Mucosa of rectum (tissue), 2 donors: ENCODE data around the gene FAM187B.

ENCODE experiments used
- H3K27ac ChIP-seq, 2 donors: one replicate each; pipeline ENCODE4 v1.7.0; 2013; ENCODE audit warnings: inconsistent platforms in 2 of 2, low read depth in 2 of 2, low read length in 2 of 2
- H3K27me3 ChIP-seq, 2 donors: one replicate each; pipeline ENCODE4 v1.7.0; 2013; ENCODE audit warnings: low read length in 2 of 2; ENCODE audit not compliant: control insufficient read depth in 2 of 2, insufficient read depth in 2 of 2
- H3K36me3 ChIP-seq, 2 donors: one replicate each; pipeline ENCODE4 v1.7.0; 2013; ENCODE audit warnings: low read length in 2 of 2; ENCODE audit not compliant: control insufficient read depth in 2 of 2, insufficient read depth in 2 of 2
- H3K4me1 ChIP-seq, 2 donors: one replicate each; pipeline ENCODE4 v1.7.0; 2013; ENCODE audit warnings: low read length in 2 of 2, mild to moderate bottlenecking in 1 of 2; ENCODE audit not compliant: control insufficient read depth in 2 of 2, insufficient read depth in 2 of 2
- H3K4me3 ChIP-seq, 2 donors: one replicate each; pipeline ENCODE4 v1.7.0; 2013; ENCODE audit warnings: low read length in 2 of 2
- H3K9ac ChIP-seq, 2 donors: one replicate each; pipeline ENCODE4 v1.7.0; 2013; ENCODE audit warnings: low read length in 2 of 2, low read depth in 1 of 2, mild to moderate bottlenecking in 1 of 2
- H3K9me3 ChIP-seq, 2 donors: one replicate each; pipeline ENCODE4 v1.7.0; 2013; ENCODE audit warnings: low read length in 2 of 2; ENCODE audit not compliant: control insufficient read depth in 2 of 2
- donor health status: healthy.
- donor health status: Normal muscosa, but diverticular disease.

Gene FAM187B

GRCh38 chr19:35211545-35212230 lies 16.9 kb downstream of the FAM187B start:
- H3K27me3 ChIP-seq: no peaks in the 10 kb centered on the region
- peak overlapping the region in 1 of 2 donors; percentile 24 for H3K9ac ChIP-seq
- no peaks in the 10 kb centered on the region for H3K9me3 ChIP-seq
- H3K27ac ChIP-seq: peak overlapping the region; percentile 70 to 79
- H3K36me3 ChIP-seq: no peaks in the 10 kb centered on the region
- peaks cover 15 to 19% of the 10 kb centered on the region in 2 donors for H3K4me1 ChIP-seq
- H3K4me3 ChIP-seq: no peak overlapping the region

DNA sequence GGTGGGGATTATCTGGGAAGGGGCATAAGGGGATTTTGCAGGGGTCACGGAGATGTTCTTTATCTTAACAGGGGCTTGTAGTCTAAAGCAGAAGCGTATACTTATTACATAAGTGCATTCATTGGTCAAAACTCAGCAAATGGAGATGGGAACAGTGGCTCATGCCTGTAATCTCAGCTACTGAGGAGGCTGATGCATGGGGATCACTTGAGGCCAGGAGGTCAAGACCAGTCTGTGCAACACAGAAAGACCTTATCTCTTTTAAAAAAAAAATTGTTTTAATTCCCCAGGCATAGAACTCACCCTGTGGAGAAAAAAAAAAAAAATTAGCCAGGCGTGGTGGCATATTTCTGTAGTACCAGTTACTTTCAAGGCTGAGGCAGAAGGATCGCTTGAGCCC lies 18.9 kb downstream of the FAM187B start:
- Histone ChIP-seq H3K27ac (no peak overlapping the region), H3K27me3 (no peaks in the 10 kb centered on the region)

DNA sequence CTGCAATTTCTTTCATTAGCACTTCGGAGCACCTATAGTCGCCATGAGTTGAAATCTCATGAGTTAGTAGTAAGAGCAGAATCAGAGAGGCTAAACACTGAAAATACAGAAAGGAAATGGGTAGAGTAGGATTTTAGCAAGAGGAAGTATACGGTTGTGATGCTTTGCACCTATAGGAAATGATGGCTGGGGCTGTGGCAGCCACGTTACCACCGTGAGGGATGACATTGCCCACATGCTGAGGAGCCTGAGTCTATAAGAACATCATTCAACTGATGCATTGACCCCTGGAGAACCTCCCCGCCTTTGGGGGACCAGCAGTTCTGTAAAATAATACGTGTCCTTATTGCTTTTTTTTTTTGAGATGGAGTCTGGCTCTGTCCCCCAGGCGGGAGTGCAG lies 20.4 kb downstream of the FAM187B start:
- no peak overlapping the region for H3K27ac ChIP-seq
- H3K9me3 ChIP-seq: no peaks in the 10 kb centered on the region
- H3K9ac ChIP-seq: no peak overlapping the region
- no peaks in the 10 kb centered on the region for H3K27me3 ChIP-seq
- peaks cover 0 to 14% of the 10 kb centered on the region in 2 donors for H3K4me1 ChIP-seq
- no peak overlapping the region for H3K4me3 ChIP-seq
- H3K36me3 ChIP-seq: no peaks in the 10 kb centered on the region

More for the DNA sequence above, 18.9 kb downstream of the FAM187B start:
- H3K9ac ChIP-seq: no peak overlapping the region
- H3K4me3 ChIP-seq: no peak overlapping the region
- H3K9me3 ChIP-seq: no peaks in the 10 kb centered on the region
- H3K36me3 ChIP-seq: no peaks in the 10 kb centered on the region
- peaks cover 14 to 26% of the 10 kb centered on the region in 2 donors for H3K4me1 ChIP-seq

GRCh38 chr19:35207391-35207871 lies 21.1 kb downstream of the FAM187B start:
- no peaks in the 10 kb centered on the region for H3K27me3 ChIP-seq
- no peak overlapping the region for H3K27ac ChIP-seq
- H3K9me3 ChIP-seq: no peaks in the 10 kb centered on the region
- H3K36me3 ChIP-seq: no peaks in the 10 kb centered on the region
- H3K9ac ChIP-seq: no peak overlapping the region
- H3K4me3 ChIP-seq: no peak overlapping the region
- peaks cover 0 to 11% of the 10 kb centered on the region in 2 donors for H3K4me1 ChIP-seq

DNA sequence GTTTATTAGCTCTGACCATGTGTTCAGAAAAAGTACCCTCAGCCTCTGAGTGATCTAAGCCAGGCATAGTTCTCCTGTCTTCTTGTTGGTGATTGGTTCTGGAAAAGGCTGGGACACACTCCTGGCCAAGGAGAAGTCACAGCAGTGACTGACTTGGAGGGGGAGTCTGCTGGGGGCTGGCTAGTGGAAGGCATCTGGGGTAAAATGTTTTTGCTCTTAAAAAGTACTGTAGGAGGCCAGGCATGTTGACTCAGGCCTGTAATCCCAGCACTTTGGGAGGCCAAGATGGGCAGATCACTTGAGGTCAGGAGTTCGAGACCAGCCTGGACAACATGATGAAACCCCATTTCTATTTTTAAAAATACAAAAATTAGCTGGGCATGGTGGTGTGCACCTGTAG lies 21.7 kb downstream of the FAM187B start:
- H3K36me3 ChIP-seq: no peaks in the 10 kb centered on the region
- peak overlapping the region; percentile 69 to 70 for H3K27ac ChIP-seq
- H3K27me3 ChIP-seq: no peaks in the 10 kb centered on the region
- H3K9ac ChIP-seq: peak overlapping the region in 1 of 2 donors; percentile 15
- peaks cover 0 to 7% of the 10 kb centered on the region in 2 donors for H3K4me1 ChIP-seq
- H3K4me3 ChIP-seq: no peak overlapping the region
- no peaks in the 10 kb centered on the region for H3K9me3 ChIP-seq

- Histone ChIP-seq H3K4me3 (no peak overlapping the region), H3K27ac (peak overlapping the region; percentile 69 to 70), H3K9me3 (no peaks in the 10 kb centered on the region), H3K27me3 (no peaks in the 10 kb centered on the region), H3K36me3 (no peaks in the 10 kb centered on the region), H3K9ac (peak overlapping the region in 1 of 2 donors; percentile 15), H3K4me1 (peaks cover 0 to 7% of the 10 kb centered on the region in 2 donors)
These were observed 22.2 kb downstream of the FAM187B start for GRCh38 chr19:35206379-35206778.

DNA sequence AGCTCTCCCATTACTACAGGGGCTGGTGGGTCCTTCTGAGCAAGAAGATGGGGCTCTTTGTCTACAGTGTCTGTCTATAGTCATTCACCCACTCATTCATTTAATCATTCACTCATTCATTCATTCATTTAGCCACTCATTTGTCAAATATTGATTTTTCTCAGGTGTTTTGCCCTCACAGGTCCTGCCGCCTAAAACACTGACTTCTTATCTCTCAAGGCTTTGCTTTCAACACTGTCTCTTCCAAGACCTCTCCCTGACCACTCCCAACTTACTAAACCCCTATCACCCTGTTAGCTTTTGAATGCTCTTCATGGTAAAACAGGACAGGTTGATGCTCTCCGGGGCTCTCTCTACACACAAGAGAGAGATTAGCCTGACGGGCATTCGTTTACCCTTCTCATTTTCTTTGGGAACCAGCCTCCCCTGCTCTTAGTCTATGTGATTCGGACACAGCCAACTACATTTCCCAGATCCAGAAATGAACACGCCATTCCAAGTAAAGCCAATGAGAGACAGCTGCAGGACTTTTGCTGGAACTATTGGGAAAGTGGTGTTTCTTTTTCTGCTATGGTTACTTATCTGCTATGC lies 22.7 kb downstream of the FAM187B start:
- no peak overlapping the region for H3K9ac ChIP-seq
- peaks cover 0 to 7% of the 10 kb centered on the region in 2 donors for H3K4me1 ChIP-seq

DNA sequence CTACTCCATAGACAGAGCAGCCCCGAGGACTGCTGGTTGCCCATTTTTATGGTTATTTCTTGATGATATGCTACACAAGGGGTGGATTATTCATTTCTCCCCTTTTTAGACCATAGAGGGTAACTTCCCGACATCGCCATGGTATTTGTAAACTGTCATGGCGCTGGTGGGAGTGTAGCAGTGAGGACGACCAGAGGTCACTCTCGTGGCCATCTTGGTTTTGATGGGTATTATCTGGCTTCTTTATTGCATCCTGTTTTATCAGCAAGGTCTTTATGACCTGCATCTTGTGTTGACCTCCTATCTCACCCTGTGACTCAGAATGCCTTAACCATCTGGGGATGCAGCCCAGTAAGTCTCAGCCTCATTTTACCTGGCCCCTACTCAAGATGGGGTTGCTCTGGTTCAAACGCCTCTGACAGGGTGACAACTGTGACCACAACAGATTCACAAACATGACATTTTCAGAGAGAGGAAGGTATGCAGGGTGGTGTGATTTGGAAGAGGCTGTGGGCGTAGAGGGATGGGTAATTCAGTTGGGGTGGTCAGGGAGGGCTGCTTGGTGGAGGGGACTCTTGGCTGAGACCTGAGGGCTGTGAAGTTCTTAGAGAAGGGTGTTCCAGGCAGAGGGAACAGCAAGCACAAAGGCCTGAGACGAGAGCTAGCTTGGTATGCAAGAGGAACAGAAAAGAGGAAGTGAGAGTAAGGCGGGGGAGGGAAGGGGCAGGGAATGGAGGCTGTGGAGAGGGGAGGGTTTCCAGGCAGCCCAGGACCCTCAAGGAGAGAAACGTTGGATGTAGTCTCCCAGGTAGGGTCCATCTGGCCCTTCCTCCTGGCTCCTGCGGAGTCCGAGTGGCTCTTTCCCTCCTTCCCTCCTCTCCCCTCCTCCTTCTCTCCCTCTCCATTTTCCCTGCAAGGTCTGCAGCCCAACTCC lies 23.5 kb downstream of the FAM187B start:
- Histone ChIP-seq H3K27me3 (no peaks in the 10 kb centered on the region), H3K4me3 (no peak overlapping the region), H3K9ac (no peak overlapping the region), H3K27ac (peak overlapping the region; percentile 51 to 69), H3K9me3 (no peaks in the 10 kb centered on the region), H3K36me3 (no peaks in the 10 kb centered on the region), H3K4me1 (peaks cover 0 to 7% of the 10 kb centered on the region in 2 donors)

More for the DNA sequence above, 22.7 kb downstream of the FAM187B start:
- H3K4me3 ChIP-seq: no peak overlapping the region
- peak overlapping the region; percentile 30 to 69 for H3K27ac ChIP-seq
- H3K36me3 ChIP-seq: no peaks in the 10 kb centered on the region
- H3K27me3 ChIP-seq: no peaks in the 10 kb centered on the region
- no peaks in the 10 kb centered on the region for H3K9me3 ChIP-seq

DNA sequence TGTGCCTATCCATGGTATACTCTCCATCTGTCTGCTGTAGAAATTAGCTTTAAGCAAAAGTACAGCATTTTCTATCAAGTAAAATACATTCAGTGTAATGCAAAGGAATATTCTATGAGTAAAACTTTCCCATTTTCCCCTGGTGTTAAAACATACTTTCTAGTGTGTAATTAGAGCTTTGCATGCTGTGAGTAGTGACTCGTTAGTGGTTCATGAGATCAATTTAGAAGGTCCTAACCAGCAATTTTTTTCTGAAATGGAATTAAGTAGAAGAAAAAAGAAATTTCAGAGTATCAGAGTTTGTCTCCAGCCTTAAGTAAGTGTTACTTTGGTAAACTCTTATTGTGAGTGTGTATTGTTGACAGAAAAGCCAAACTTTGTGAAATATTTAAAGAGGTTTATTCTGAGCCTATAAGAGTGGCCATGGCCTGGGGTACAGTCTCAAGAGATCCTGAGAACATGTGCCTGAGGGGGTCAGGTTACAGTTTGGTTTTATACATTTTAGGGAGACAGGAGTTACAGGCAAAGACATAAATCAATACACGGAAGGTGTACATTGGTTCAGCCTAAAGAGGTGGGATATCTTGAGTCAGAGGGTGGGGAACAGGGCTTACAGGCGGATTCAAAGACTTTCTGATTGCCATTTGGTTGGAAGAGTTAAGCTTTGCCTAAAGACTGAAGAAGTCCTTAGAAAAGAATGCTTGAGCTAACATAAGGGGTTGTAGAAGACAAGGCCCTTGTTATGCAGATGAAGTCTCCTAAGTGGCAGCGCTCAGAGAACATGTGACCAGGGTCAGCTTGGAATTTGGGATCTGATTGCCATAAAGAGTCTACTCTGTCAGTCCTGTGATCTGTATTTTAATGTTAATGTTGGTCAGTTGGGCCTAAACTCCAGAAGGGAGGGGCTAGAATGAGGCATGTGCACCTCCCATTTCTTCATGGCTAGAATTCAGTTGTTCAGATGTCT lies 25.5 kb downstream of the FAM187B start:
- no peaks in the 10 kb centered on the region for H3K36me3 ChIP-seq
- no peak overlapping the region for H3K27ac ChIP-seq
- no peak overlapping the region for H3K4me3 ChIP-seq
- H3K27me3 ChIP-seq: no peaks in the 10 kb centered on the region
- H3K4me1 ChIP-seq: peaks cover 0 to 7% of the 10 kb centered on the region in 2 donors
- H3K9ac ChIP-seq: no peak overlapping the region
- H3K9me3 ChIP-seq: no peaks in the 10 kb centered on the region
